Activated naive CD8-positive, alpha-beta T cell treated with anti-CD3 and anti-CD28 coated beads for 36 hours (primary cell): Measurements from ENCODE around the gene FIGN. TPM values are rescaled to one million over a fixed set of nuclear protein-coding genes. Genes with fewer than 3 reads are reported as not detected.

Source experiments
- DNase-seq: peaks from one replicate; pipeline ENCODE4 v3.0.0; 2021
- H3K27ac Mint-ChIP-seq: one replicate; pipeline ENCODE4 v1.8.0; 2022; ENCODE audit warnings: mild to moderate bottlenecking, moderate library complexity, mixed read lengths
- H3K27me3 Mint-ChIP-seq: one replicate; pipeline ENCODE4 v1.8.0; 2022; ENCODE audit warnings: mild to moderate bottlenecking, mixed read lengths
- H3K36me3 Mint-ChIP-seq: one replicate; pipeline ENCODE4 v1.8.0; 2021; ENCODE audit warnings: mild to moderate bottlenecking, mixed read lengths
- H3K4me1 Mint-ChIP-seq: one replicate; pipeline ENCODE4 v1.8.0; 2021; ENCODE audit warnings: mixed read lengths
- H3K4me3 Mint-ChIP-seq: one replicate; pipeline ENCODE4 v1.8.0; 2022; ENCODE audit warnings: mild to moderate bottlenecking, moderate library complexity, mixed read lengths
- H3K9me3 Mint-ChIP-seq: one replicate; pipeline ENCODE4 v1.8.0; 2022; ENCODE audit warnings: mixed read lengths
- total RNA-seq, 2 experiments: library from RNA; stranded (reverse); gene quantifications; one replicate each; pipeline ENCODE4 v1.2.3, GENCODE V29; 2021

The FIGN gene
- total RNA-seq, 2 experiments from 2014 or later: not detected

- Mint-ChIP-seq H3K36me3 (no peaks in the 10 kb centered on the region), H3K9me3 (no peaks in the 10 kb centered on the region), H3K27ac (no peak overlapping the region), H3K27me3 (no peaks in the 10 kb centered on the region), H3K4me1 (no peaks in the 10 kb centered on the region), H3K4me3 (no peak overlapping the region)
- DNase-seq: no peak
These were observed 66.3 kb downstream of the FIGN start for GRCh38 chr2:163669506-163669905.

GRCh38 chr2:163667064-163667887 is 68.5 kb downstream of the FIGN start:
- Mint-ChIP-seq H3K4me3 (no peak overlapping the region), H3K27me3 (no peaks in the 10 kb centered on the region), H3K4me1 (no peaks in the 10 kb centered on the region), H3K27ac (no peak overlapping the region), H3K9me3 (no peaks in the 10 kb centered on the region), H3K36me3 (no peaks in the 10 kb centered on the region)
- DNase-seq: no peak

GRCh38 chr2:163665817-163666216 is 70.0 kb downstream of the FIGN start:
- H3K4me1 Mint-ChIP-seq: no peaks in the 10 kb centered on the region

GRCh38 chr2:163665051-163665450 is 70.8 kb downstream of the FIGN start:
- H3K36me3 Mint-ChIP-seq: no peaks in the 10 kb centered on the region
- peaks cover 5% of the 10 kb centered on the region for H3K9me3 Mint-ChIP-seq
- H3K27me3 Mint-ChIP-seq: no peaks in the 10 kb centered on the region
- no peak overlapping the region for H3K4me3 Mint-ChIP-seq
- H3K27ac Mint-ChIP-seq: no peak overlapping the region
- DNase-seq: no peak
- H3K4me1 Mint-ChIP-seq: no peaks in the 10 kb centered on the region

More at GRCh38 chr2:163665817-163666216, 70.0 kb downstream of the FIGN start:
- DNase-seq: no peak
- Mint-ChIP-seq H3K27me3 (no peaks in the 10 kb centered on the region), H3K27ac (no peak overlapping the region), H3K36me3 (no peaks in the 10 kb centered on the region), H3K4me3 (no peak overlapping the region), H3K9me3 (peaks cover 5% of the 10 kb centered on the region)

- DNase-seq: no peak
- no peaks in the 10 kb centered on the region for H3K4me1 Mint-ChIP-seq
- no peaks in the 10 kb centered on the region for H3K27me3 Mint-ChIP-seq
- H3K4me3 Mint-ChIP-seq: no peak overlapping the region
- no peak overlapping the region for H3K27ac Mint-ChIP-seq
- H3K36me3 Mint-ChIP-seq: no peaks in the 10 kb centered on the region
- H3K9me3 Mint-ChIP-seq: peaks cover 5% of the 10 kb centered on the region
These were observed 71.2 kb downstream of the FIGN start for GRCh38 chr2:163664610-163665009.

- Mint-ChIP-seq H3K27me3 (no peaks in the 10 kb centered on the region), H3K27ac (no peak overlapping the region), H3K9me3 (peaks cover 5% of the 10 kb centered on the region), H3K4me3 (no peak overlapping the region), H3K36me3 (no peaks in the 10 kb centered on the region), H3K4me1 (no peaks in the 10 kb centered on the region)
- DNase-seq: no peak
These were observed 73.5 kb downstream of the FIGN start for GRCh38 chr2:163662141-163662780.

- peaks cover 5% of the 10 kb centered on the region for H3K9me3 Mint-ChIP-seq
- no peak overlapping the region for H3K27ac Mint-ChIP-seq
- H3K4me3 Mint-ChIP-seq: no peak overlapping the region
- no peaks in the 10 kb centered on the region for H3K36me3 Mint-ChIP-seq
- no peak for DNase-seq
- no peaks in the 10 kb centered on the region for H3K4me1 Mint-ChIP-seq
- H3K27me3 Mint-ChIP-seq: no peaks in the 10 kb centered on the region
These were observed 76.6 kb downstream of the FIGN start for GRCh38 chr2:163659224-163659623.

GRCh38 chr2:163658556-163658955 is 77.3 kb downstream of the FIGN start:
- no peak for DNase-seq

GRCh38 chr2:163657281-163657656 is 78.5 kb downstream of the FIGN start:
- DNase-seq: no peak
- Mint-ChIP-seq H3K27ac (no peak overlapping the region), H3K27me3 (no peaks in the 10 kb centered on the region), H3K9me3 (peaks cover 5% of the 10 kb centered on the region), H3K36me3 (no peaks in the 10 kb centered on the region), H3K4me3 (no peak overlapping the region), H3K4me1 (no peaks in the 10 kb centered on the region)

More at GRCh38 chr2:163658556-163658955, 77.3 kb downstream of the FIGN start:
- H3K9me3 Mint-ChIP-seq: peaks cover 5% of the 10 kb centered on the region
- no peak overlapping the region for H3K4me3 Mint-ChIP-seq
- no peaks in the 10 kb centered on the region for H3K36me3 Mint-ChIP-seq
- H3K27ac Mint-ChIP-seq: no peak overlapping the region
- no peaks in the 10 kb centered on the region for H3K4me1 Mint-ChIP-seq
- H3K27me3 Mint-ChIP-seq: no peaks in the 10 kb centered on the region

GRCh38 chr2:163656622-163657280 is 79.1 kb downstream of the FIGN start:
- Mint-ChIP-seq H3K36me3 (no peaks in the 10 kb centered on the region), H3K9me3 (peaks cover 1% of the 10 kb centered on the region), H3K4me1 (no peaks in the 10 kb centered on the region), H3K27ac (no peak overlapping the region), H3K4me3 (no peak overlapping the region), H3K27me3 (no peaks in the 10 kb centered on the region)
- no peak for DNase-seq

GRCh38 chr2:163655667-163656066 is 80.1 kb downstream of the FIGN start:
- Mint-ChIP-seq H3K27ac (no peak overlapping the region), H3K9me3 (no peaks in the 10 kb centered on the region), H3K27me3 (no peaks in the 10 kb centered on the region), H3K36me3 (no peaks in the 10 kb centered on the region), H3K4me1 (no peaks in the 10 kb centered on the region), H3K4me3 (no peak overlapping the region)
- no peak for DNase-seq

GRCh38 chr2:163652751-163653150 is 83.1 kb downstream of the FIGN start:
- Mint-ChIP-seq H3K4me1 (no peaks in the 10 kb centered on the region), H3K36me3 (no peaks in the 10 kb centered on the region), H3K27me3 (no peaks in the 10 kb centered on the region), H3K4me3 (no peak overlapping the region), H3K9me3 (no peaks in the 10 kb centered on the region), H3K27ac (no peak overlapping the region)
- no peak for DNase-seq

GRCh38 chr2:163649080-163649479 is 86.7 kb downstream of the FIGN start:
- Mint-ChIP-seq H3K4me3 (no peak overlapping the region), H3K4me1 (no peaks in the 10 kb centered on the region), H3K27ac (no peak overlapping the region), H3K9me3 (no peaks in the 10 kb centered on the region), H3K27me3 (no peaks in the 10 kb centered on the region), H3K36me3 (no peaks in the 10 kb centered on the region)
- no peak for DNase-seq

- Mint-ChIP-seq H3K27ac (no peak overlapping the region), H3K9me3 (no peaks in the 10 kb centered on the region), H3K36me3 (no peaks in the 10 kb centered on the region), H3K27me3 (no peaks in the 10 kb centered on the region), H3K4me3 (no peak overlapping the region), H3K4me1 (no peaks in the 10 kb centered on the region)
- no peak for DNase-seq
These were observed 88.5 kb downstream of the FIGN start for GRCh38 chr2:163647300-163647699.

GRCh38 chr2:163646687-163647086 is 89.1 kb downstream of the FIGN start:
- no peaks in the 10 kb centered on the region for H3K27me3 Mint-ChIP-seq
- no peaks in the 10 kb centered on the region for H3K4me1 Mint-ChIP-seq
- H3K36me3 Mint-ChIP-seq: no peaks in the 10 kb centered on the region
- H3K27ac Mint-ChIP-seq: no peak overlapping the region
- no peak overlapping the region for H3K4me3 Mint-ChIP-seq
- H3K9me3 Mint-ChIP-seq: no peaks in the 10 kb centered on the region
- no peak for DNase-seq
